SK-N-SH treated with all-trans-retinoic acid at 6 μM for 48 hours (cell line): Measurements from ENCODE around the gene MLXIP.

ENCODE experiments used
- ATAC-seq: fragments of 200-7000 bp; cut with Tn5 transposase; 3 replicates; pipeline ENCODE4 v1.9.1; 2020; ENCODE audit warnings: mild to moderate bottlenecking, moderate library complexity
- ARNTL ChIP-seq: fragments of 450-650 bp; formaldehyde crosslinking; IDR thresholded peaks from 2 replicates; pipeline ENCODE4 v1.5.0; 2020; ENCODE audit warnings: low read depth, mild to moderate bottlenecking, moderate library complexity, borderline replicate concordance
- BACH2 ChIP-seq: fragments of 250-450 bp; sonication (Bioruptor Pico); IDR thresholded peaks from 2 replicates; pipeline ENCODE4 v1.9.0; 2021; ENCODE audit warnings: mild to moderate bottlenecking, borderline replicate concordance
- CREB5 ChIP-seq: fragments of 250-450 bp; sonication (Bioruptor Pico); IDR thresholded peaks from 2 replicates; pipeline ENCODE4 v1.5.1; 2020; ENCODE audit warnings: low read depth, mild to moderate bottlenecking, moderate library complexity
- CSDC2 ChIP-seq: fragments of 250-450 bp; sonication (Bioruptor Pico); IDR thresholded peaks from 2 replicates; pipeline ENCODE4 v1.5.0; 2020; ENCODE audit warnings: mild to moderate bottlenecking, moderate library complexity
- CSRNP3 ChIP-seq: fragments of 250-450 bp; sonication (Bioruptor Pico); IDR thresholded peaks from 2 replicates; pipeline ENCODE4 v1.5.1; 2021; ENCODE audit warnings: mild to moderate bottlenecking, moderate library complexity
- GLIS3 ChIP-seq: fragments of 250-450 bp; sonication (Bioruptor Pico); IDR thresholded peaks from 2 replicates; pipeline ENCODE4 v1.5.0; 2020; ENCODE audit warnings: mild to moderate bottlenecking, moderate library complexity
- ISL1 ChIP-seq: fragments of 250-450 bp; sonication (Bioruptor Pico); IDR thresholded peaks from 2 replicates; pipeline ENCODE4 v2.1.2; 2022; ENCODE audit warnings: mild to moderate bottlenecking, moderate library complexity
- OSR1 ChIP-seq: fragments of 250-450 bp; sonication (Bioruptor Pico); IDR thresholded peaks from 2 replicates; pipeline ENCODE4 v1.8.0; 2022; ENCODE audit warnings: moderate library complexity, mild to moderate bottlenecking, inconsistent platforms
- PATZ1 ChIP-seq: fragments of 250-450 bp; sonication (Bioruptor Pico); IDR thresholded peaks from 2 replicates; pipeline ENCODE4 v1.8.0; 2020; ENCODE audit warnings: mild to moderate bottlenecking, moderate library complexity, borderline replicate concordance
- POU6F1 ChIP-seq: fragments of 250-450 bp; sonication (Bioruptor Pico); IDR thresholded peaks from 2 replicates; pipeline ENCODE4 v1.8.0; 2021; ENCODE audit warnings: low read depth, mild to moderate bottlenecking, moderate library complexity, borderline replicate concordance
- RARB ChIP-seq: fragments of 250-450 bp; sonication (Bioruptor Pico); IDR thresholded peaks from 2 replicates; pipeline ENCODE4 v1.8.0; 2021; ENCODE audit warnings: mild to moderate bottlenecking, moderate library complexity
- SNAI2 ChIP-seq: fragments of 250-450 bp; sonication (Bioruptor Pico); IDR thresholded peaks from 2 replicates; pipeline ENCODE4 v1.5.0; 2020; ENCODE audit warnings: mild to moderate bottlenecking, moderate library complexity
- TCF4 ChIP-seq: fragments of 250-450 bp; sonication (Bioruptor Pico); IDR thresholded peaks from 2 replicates; pipeline ENCODE4 v1.8.0; 2021; ENCODE audit warnings: mild to moderate bottlenecking, moderate library complexity, borderline replicate concordance
- TOX ChIP-seq: fragments of 250-450 bp; sonication (Bioruptor Pico); IDR thresholded peaks from 2 replicates; pipeline ENCODE4 v1.8.0; 2021; ENCODE audit warnings: mild to moderate bottlenecking, moderate library complexity, borderline replicate concordance
- TSHZ2 ChIP-seq: fragments of 250-450 bp; sonication (Bioruptor Pico); IDR thresholded peaks from 2 replicates; pipeline ENCODE4 v1.5.0; 2020; ENCODE audit warnings: mild to moderate bottlenecking, moderate library complexity
- ZC3H10 ChIP-seq: fragments of 250-450 bp; sonication (Bioruptor Pico); IDR thresholded peaks from 2 replicates; pipeline ENCODE4 v1.5.1; 2021; ENCODE audit warnings: mild to moderate bottlenecking, moderate library complexity
- ZFP3 ChIP-seq: fragments of 250-450 bp; sonication (Bioruptor Pico); IDR thresholded peaks from 2 replicates; pipeline ENCODE4 v1.5.0; 2020; ENCODE audit warnings: mild to moderate bottlenecking, moderate library complexity
- ZFP30 ChIP-seq: fragments of 450-650 bp; formaldehyde crosslinking; IDR thresholded peaks from 2 replicates; pipeline ENCODE4 v1.5.0; 2022; ENCODE audit warnings: mild to moderate bottlenecking, moderate library complexity
- ZNF565 ChIP-seq: fragments of 450-650 bp; formaldehyde crosslinking; conservative IDR thresholded peaks from 2 replicates; pipeline ENCODE4 v1.5.0; 2020; ENCODE audit warnings: low read depth, mild to moderate bottlenecking, moderate library complexity
- ZNF70 ChIP-seq: fragments of 450-650 bp; formaldehyde crosslinking; IDR thresholded peaks from 2 replicates; pipeline ENCODE4 v1.5.0; 2020; ENCODE audit warnings: mild to moderate bottlenecking, moderate library complexity
- ZNF8 ChIP-seq: fragments of 450-650 bp; formaldehyde crosslinking; IDR thresholded peaks from 2 replicates; pipeline ENCODE4 v1.5.0; 2020; ENCODE audit warnings: mild to moderate bottlenecking, moderate library complexity

MLXIP gene

GRCh38 chr12:122123051-122123760 is 44.6 kb downstream of the MLXIP start:
- no peak for TF ChIP-seq GLIS3 (CRISPR knock-in tag)
- no peak for TF ChIP-seq CREB5
- no peak for TF ChIP-seq ISL1 (CRISPR knock-in tag)
- no peak for TF ChIP-seq ZFP30
- TF ChIP-seq, all 23 proteins: peak for 0
- ATAC-seq: peak; percentile 76

GRCh38 chr12:122123761-122124145 is 45.2 kb downstream of the MLXIP start:
- no peak for ATAC-seq
- TF ChIP-seq CREB5 (no peak), POU6F1 (CRISPR knock-in tag) (no peak), OSR1 (CRISPR knock-in tag) (no peak), ISL1 (CRISPR knock-in tag) (no peak), TOX (no peak), CSRNP3 (CRISPR knock-in tag) (no peak), ARNTL (CRISPR knock-in tag) (no peak), GLIS3 (CRISPR knock-in tag) (no peak), PATZ1 (no peak), ZC3H10 (CRISPR knock-in tag) (no peak), TSHZ2 (no peak), RARB (CRISPR knock-in tag) (no peak), CSDC2 (no peak), SNAI2 (CRISPR knock-in tag) (no peak)

- no peak for ATAC-seq
- TF ChIP-seq ZNF70 (CRISPR knock-in tag): no peak
- no peak for TF ChIP-seq OSR1 (CRISPR knock-in tag)
- TF ChIP-seq TCF4 (CRISPR knock-in tag): no peak
- no peak for TF ChIP-seq ZNF8 (CRISPR knock-in tag)
- no peak for TF ChIP-seq CSRNP3 (CRISPR knock-in tag)
- TF ChIP-seq ZFP3 (CRISPR knock-in tag): no peak
- no peak for TF ChIP-seq ZNF565 (CRISPR knock-in tag)
- no peak for TF ChIP-seq CSDC2
- no peak for TF ChIP-seq RARB (CRISPR knock-in tag)
- TF ChIP-seq TSHZ2: no peak
- no peak for TF ChIP-seq ZC3H10 (CRISPR knock-in tag)
- no peak for TF ChIP-seq ZFP30
- TF ChIP-seq ISL1 (CRISPR knock-in tag): no peak
- TF ChIP-seq BACH2 (CRISPR knock-in tag): no peak
- no peak for TF ChIP-seq ARNTL (CRISPR knock-in tag)
- TF ChIP-seq GLIS3 (CRISPR knock-in tag): no peak
These were observed 45.8 kb downstream of the MLXIP start for GRCh38 chr12:122124370-122124769.
